HG03045 (cell line): ENCODE results near the gene SMARCA2.
A peak's percentile ranks its signal among the peaks of the same experiment; 100 is the strongest.

Experiments
- ATAC-seq: cut with Tn5 transposase; IDR thresholded peaks from one replicate; pipeline ENCODE4 v1.9.1; 2021; ENCODE audit warnings: mild to moderate bottlenecking, moderate library complexity; ENCODE audit not compliant: unreplicated experiment

Gene SMARCA2

DNA sequence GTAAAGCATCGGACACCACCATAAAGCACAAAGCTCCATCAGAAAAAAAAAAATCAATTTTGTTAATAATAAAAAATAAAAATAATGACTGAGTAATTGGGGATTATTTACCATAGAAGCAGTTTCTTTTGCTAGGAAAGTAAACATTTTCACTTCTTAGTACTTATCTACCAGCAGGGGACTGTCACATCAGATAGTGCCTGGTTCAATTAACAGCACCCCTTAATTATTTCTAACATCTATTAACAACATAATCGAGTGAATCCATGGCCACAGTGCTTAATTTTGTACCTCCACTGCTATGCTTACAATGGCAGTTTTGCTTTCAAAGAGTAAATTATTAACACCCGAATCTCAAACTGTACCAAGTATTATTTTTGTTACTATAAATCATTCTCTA, 221.7 kb downstream of the SMARCA2 start:
- ATAC-seq, result no peak

- peak; percentile 5 for ATAC-seq
Measured at GRCh38 chr9:2241461-2241835, 226.3 kb downstream of the SMARCA2 start.

- ATAC-seq, result peak; percentile 95
Measured at GRCh38 chr9:2241836-2242741, 226.9 kb downstream of the SMARCA2 start.

- no peak for ATAC-seq
Measured at GRCh38 chr9:2242831-2243330, 227.7 kb downstream of the SMARCA2 start.
